Karpas-422 (cell line): ENCODE results near the gene CPNE5. TPM values are rescaled to one million over a fixed set of nuclear protein-coding genes. Genes with fewer than 3 reads are reported as not detected.

Experiments
- DNase-seq: peaks from one replicate; pipeline ENCODE4 v3.0.0-alpha.2; 2015
- H2AFZ ChIP-seq: fragments of 200-600 bp; sonication (generic); 2 replicates; pipeline ENCODE4 v1.6.1; 2014; ENCODE audit warnings: antibody characterized with exemption, low read length, mixed read lengths
- H3K27ac ChIP-seq: fragments of 200-600 bp; sonication (generic); 2 replicates; pipeline ENCODE4 v1.5.1; 2014; ENCODE audit warnings: mild to moderate bottlenecking, low read length, moderate library complexity
- H3K27me3 ChIP-seq: fragments of 200-600 bp; sonication (generic); 2 replicates; pipeline ENCODE4 v1.6.1; 2014; ENCODE audit warnings: low read length, mixed read lengths
- H3K36me3 ChIP-seq: fragments of 200-600 bp; sonication (generic); 2 replicates; pipeline ENCODE4 v1.6.1; 2014; ENCODE audit warnings: low read length, mixed read lengths; ENCODE audit not compliant: insufficient read depth
- H3K4me1 ChIP-seq: fragments of 200-600 bp; sonication (generic); 2 replicates; pipeline ENCODE4 v1.6.1; 2014; ENCODE audit warnings: mild to moderate bottlenecking, low read length, mixed read lengths
- H3K4me2 ChIP-seq: fragments of 200-600 bp; sonication (generic); 2 replicates; pipeline ENCODE4 v1.6.1; 2014; ENCODE audit warnings: low read length, low read depth, mild to moderate bottlenecking; ENCODE audit not compliant: poor library complexity, severe bottlenecking
- H3K4me3 ChIP-seq: fragments of 200-600 bp; sonication (generic); 2 replicates; pipeline ENCODE4 v1.5.1; 2014; ENCODE audit warnings: mild to moderate bottlenecking, antibody characterized with exemption, low read length, mixed read lengths
- H3K79me2 ChIP-seq: fragments of 200-600 bp; sonication (generic); 2 replicates; pipeline ENCODE4 v1.6.1; 2014; ENCODE audit warnings: mild to moderate bottlenecking, low read length, mixed read lengths
- H3K9ac ChIP-seq: fragments of 200-600 bp; sonication (generic); 2 replicates; pipeline ENCODE4 v1.6.0; 2014; ENCODE audit warnings: low read length
- H3K9me2 ChIP-seq: fragments of 200-600 bp; sonication (generic), shearing (Covaris generic); replicated peaks from 2 replicates; pipeline ENCODE4 v1.6.0; 2014; ENCODE audit warnings: mild to moderate bottlenecking, low read length, moderate library complexity; ENCODE audit not compliant: insufficient read depth
- H3K9me3 ChIP-seq: fragments of 300-700, 200-600 bp; sonication (generic); 2 replicates; pipeline ENCODE4 v1.6.1; 2014; ENCODE audit warnings: low read length, mixed read lengths
- H4K20me1 ChIP-seq: fragments of 200-600 bp; sonication (generic); 2 replicates; pipeline ENCODE4 v1.6.1; 2014; ENCODE audit warnings: mild to moderate bottlenecking, antibody characterized with exemption, low read length, low read depth; ENCODE audit not compliant: insufficient read depth
- total RNA-seq: library from RNA; depleted of rRNA; stranded (reverse); fragments of >200 nt; shearing (Covaris generic); gene quantifications from 2 replicates; pipeline ENCODE4 v1.2.3, GENCODE V29; 2014; ENCODE audit warnings: low replicate concordance

Gene CPNE5
- total RNA-seq, 1 experiment from 2014 or later = 0.63 TPM

DNA sequence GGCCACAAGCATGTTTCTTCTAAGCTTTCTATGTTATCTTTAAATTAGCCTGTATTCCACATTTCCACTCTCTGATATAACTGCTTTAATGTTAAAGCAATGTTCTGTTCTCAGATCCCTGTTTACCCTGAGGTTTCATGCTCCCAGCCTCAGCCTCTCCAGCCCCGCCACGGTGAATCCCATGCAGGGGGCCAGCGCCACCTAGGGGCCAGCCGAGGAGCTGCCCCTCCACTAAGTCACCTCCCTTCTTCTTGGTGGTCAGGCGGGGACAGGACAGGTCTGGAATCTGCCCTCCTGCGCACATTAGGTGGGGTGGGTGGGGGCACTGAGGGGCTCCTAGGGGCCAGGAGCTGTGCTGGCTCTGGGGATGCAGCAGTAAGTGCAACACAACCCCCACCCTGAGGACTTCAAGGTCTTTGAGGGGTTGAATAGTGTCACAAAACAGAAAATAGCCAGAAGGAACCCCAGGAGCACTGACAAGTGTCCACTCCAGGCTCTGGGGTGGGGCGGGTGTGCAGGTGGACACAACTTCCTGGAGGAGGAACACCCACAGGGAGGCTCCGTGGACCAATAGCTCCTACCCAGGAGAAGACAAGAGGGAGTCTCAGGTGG, 80.0 kb downstream of the CPNE5 start:
- peak; percentile 90 for DNase-seq
- Histone ChIP-seq H3K4me3 (no peak overlapping the region), H3K4me1 (peaks cover 45% of the 10 kb centered on the region), H3K79me2 (no peaks in the 10 kb centered on the region), H2AFZ (no peak overlapping the region), H3K27ac (no peak overlapping the region), H3K9me2 (no peaks in the 10 kb centered on the region), H3K4me2 (no peak overlapping the region), H3K9ac (no peak overlapping the region), H3K36me3 (no peaks in the 10 kb centered on the region), H3K9me3 (no peaks in the 10 kb centered on the region), H3K27me3 (no peaks in the 10 kb centered on the region), H4K20me1 (no peaks in the 10 kb centered on the region)

DNA sequence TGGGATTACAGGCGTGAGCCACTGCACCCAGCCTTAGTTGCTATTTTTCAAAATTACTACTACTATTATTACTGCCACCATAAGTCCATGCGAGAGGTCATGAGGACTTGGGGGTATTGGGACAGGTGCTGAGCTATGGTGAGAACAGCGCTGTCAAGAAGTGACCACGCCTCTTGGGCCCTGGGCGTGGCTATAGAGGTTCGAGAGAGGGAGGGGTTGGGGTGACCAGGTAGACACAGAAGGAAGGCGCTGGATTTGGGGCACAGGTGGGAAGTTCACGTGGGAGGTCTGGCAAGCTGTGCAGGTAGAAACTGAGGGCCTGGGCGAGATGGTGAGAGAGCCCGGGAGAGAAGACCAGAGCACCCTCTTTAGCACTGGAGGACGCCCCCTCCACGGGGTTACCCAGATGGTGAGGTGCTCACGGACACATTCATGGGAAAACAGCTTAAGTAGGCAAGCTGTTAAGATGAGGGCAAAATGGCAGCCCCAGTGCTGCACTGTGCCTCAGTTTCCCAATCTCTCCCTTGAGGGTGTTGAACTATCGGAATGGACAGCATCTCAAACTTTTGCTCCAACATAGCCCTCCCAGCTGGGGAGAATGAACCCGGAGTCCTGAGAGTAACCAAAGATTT, 80.6 kb downstream of the CPNE5 start:
- DNase-seq = peak; percentile 61
- Histone ChIP-seq H3K4me2 (no peak overlapping the region), H3K4me1 (peaks cover 51% of the 10 kb centered on the region)

GRCh38 chr6:36757943-36758508, 81.2 kb downstream of the CPNE5 start:
- Histone ChIP-seq H3K9me3 (no peaks in the 10 kb centered on the region), H3K27ac (no peak overlapping the region), H3K36me3 (no peaks in the 10 kb centered on the region), H3K27me3 (no peaks in the 10 kb centered on the region), H4K20me1 (no peaks in the 10 kb centered on the region), H3K4me1 (peaks cover 57% of the 10 kb centered on the region), H2AFZ (no peak overlapping the region), H3K4me3 (no peak overlapping the region), H3K79me2 (no peaks in the 10 kb centered on the region), H3K4me2 (peak overlapping the region; percentile 59), H3K9ac (0 out of 2 replicates have a peak overlapping the region, but pooled peaks have one; percentile 2), H3K9me2 (no peaks in the 10 kb centered on the region)
- no peak for DNase-seq

More for the DNA sequence above, 80.6 kb downstream of the CPNE5 start:
- Histone ChIP-seq H3K4me3 (no peak overlapping the region), H3K27me3 (no peaks in the 10 kb centered on the region), H3K36me3 (no peaks in the 10 kb centered on the region), H3K27ac (no peak overlapping the region), H3K79me2 (no peaks in the 10 kb centered on the region), H3K9ac (no peak overlapping the region), H2AFZ (no peak overlapping the region), H4K20me1 (no peaks in the 10 kb centered on the region), H3K9me3 (no peaks in the 10 kb centered on the region), H3K9me2 (no peaks in the 10 kb centered on the region)

- H2AFZ ChIP-seq = no peak overlapping the region
Observed at GRCh38 chr6:36757206-36757605, 82.0 kb downstream of the CPNE5 start.

DNA sequence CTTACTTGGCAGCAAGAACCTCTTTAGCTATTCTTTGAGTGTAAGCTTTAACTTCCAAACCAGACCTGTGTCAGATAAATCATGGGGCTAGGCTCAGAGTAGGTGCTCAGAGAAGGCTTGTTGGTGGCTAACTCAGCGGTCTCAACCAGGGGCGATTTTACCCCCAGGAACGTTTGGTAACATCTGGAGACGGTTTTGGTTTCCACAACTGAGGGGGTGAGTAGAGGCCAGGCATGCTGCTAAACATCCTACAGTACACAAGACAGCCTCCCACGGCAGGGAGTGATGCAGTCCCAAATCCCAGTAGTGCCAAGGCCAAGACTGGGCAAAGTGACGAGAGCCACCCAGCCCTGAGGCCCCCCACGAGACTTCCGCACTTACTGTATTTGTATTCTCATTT, 82.5 kb downstream of the CPNE5 start:
- H2AFZ ChIP-seq = no peak overlapping the region
- peaks cover 65% of the 10 kb centered on the region for H3K4me1 ChIP-seq
- H4K20me1 ChIP-seq = no peaks in the 10 kb centered on the region
- H3K27ac ChIP-seq = no peak overlapping the region
- H3K9me3 ChIP-seq = no peaks in the 10 kb centered on the region
- no peak for DNase-seq
- H3K79me2 ChIP-seq = no peaks in the 10 kb centered on the region
- H3K9me2 ChIP-seq = no peaks in the 10 kb centered on the region
- peak overlapping the region; percentile 22; the same call in 1 of the 2 replicates for H3K9ac ChIP-seq
- H3K4me3 ChIP-seq = peak overlapping the region; percentile 38; the same call in 1 of the 2 replicates
- no peaks in the 10 kb centered on the region for H3K27me3 ChIP-seq
- peak overlapping the region; percentile 59 for H3K4me2 ChIP-seq
- H3K36me3 ChIP-seq = no peaks in the 10 kb centered on the region

More at GRCh38 chr6:36757206-36757605, 82.0 kb downstream of the CPNE5 start:
- Histone ChIP-seq H3K4me3 (peak overlapping the region; percentile 38; the same call in 1 of the 2 replicates), H3K27ac (no peak overlapping the region; the same call in 1 of the 2 replicates), H3K4me2 (peak overlapping the region; percentile 59), H3K79me2 (no peaks in the 10 kb centered on the region), H3K27me3 (no peaks in the 10 kb centered on the region), H3K9me2 (no peaks in the 10 kb centered on the region), H3K4me1 (peaks cover 65% of the 10 kb centered on the region), H4K20me1 (no peaks in the 10 kb centered on the region), H3K36me3 (no peaks in the 10 kb centered on the region), H3K9ac (peak overlapping the region; percentile 22; the same call in 1 of the 2 replicates), H3K9me3 (no peaks in the 10 kb centered on the region)
- DNase-seq = peak; percentile 85

DNA sequence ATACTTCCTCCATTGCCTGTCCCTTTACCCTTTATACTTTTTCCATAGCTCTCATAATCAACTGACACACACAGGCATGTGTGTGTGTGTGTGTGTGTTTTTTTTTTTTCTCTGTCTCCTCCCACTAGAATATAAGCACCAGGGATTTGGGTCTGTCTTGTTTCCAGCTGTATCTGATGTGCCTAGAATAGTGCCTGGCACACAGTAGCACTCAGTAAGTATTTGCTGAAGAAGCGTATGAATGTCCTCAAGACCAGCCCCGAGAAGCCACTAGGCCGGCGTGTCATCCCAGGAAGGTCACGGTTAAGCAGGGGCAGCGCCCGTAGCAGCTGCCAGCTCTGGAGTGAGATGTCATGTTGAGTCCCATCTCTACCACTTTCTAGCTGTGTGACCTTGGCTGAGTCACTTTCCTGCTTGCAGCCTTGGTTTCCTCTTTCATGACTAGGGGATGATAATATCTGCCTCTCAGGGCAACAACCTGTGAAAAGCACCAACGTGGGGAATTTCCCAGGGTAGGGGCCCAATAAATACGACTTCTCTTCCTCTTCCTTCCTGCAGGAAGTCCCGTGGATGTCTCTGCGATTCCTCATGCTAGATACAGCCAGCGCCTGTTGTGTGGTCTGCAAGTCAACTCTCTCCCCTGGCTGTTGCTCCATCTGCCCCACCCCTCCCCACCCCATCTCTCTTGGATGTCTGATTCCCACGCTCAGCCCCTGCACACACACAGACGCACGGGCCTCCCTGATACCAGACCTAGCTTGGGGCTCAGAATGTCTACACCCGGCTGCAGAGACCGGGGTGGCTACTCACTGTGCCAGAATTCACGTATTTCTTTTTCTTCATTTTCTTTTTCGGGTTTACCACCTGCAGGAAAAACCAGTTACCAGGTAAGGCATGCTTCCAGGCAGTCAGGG, 83.6 kb downstream of the CPNE5 start:
- Histone ChIP-seq H3K4me2 (no peak overlapping the region), H3K9ac (no peak overlapping the region), H2AFZ (no peak overlapping the region), H4K20me1 (no peaks in the 10 kb centered on the region), H3K4me1 (peaks cover 65% of the 10 kb centered on the region), H3K9me3 (no peaks in the 10 kb centered on the region), H3K9me2 (no peaks in the 10 kb centered on the region), H3K27ac (no peak overlapping the region), H3K79me2 (no peaks in the 10 kb centered on the region), H3K36me3 (no peaks in the 10 kb centered on the region), H3K27me3 (no peaks in the 10 kb centered on the region), H3K4me3 (no peak overlapping the region)
- DNase-seq = no peak

DNA sequence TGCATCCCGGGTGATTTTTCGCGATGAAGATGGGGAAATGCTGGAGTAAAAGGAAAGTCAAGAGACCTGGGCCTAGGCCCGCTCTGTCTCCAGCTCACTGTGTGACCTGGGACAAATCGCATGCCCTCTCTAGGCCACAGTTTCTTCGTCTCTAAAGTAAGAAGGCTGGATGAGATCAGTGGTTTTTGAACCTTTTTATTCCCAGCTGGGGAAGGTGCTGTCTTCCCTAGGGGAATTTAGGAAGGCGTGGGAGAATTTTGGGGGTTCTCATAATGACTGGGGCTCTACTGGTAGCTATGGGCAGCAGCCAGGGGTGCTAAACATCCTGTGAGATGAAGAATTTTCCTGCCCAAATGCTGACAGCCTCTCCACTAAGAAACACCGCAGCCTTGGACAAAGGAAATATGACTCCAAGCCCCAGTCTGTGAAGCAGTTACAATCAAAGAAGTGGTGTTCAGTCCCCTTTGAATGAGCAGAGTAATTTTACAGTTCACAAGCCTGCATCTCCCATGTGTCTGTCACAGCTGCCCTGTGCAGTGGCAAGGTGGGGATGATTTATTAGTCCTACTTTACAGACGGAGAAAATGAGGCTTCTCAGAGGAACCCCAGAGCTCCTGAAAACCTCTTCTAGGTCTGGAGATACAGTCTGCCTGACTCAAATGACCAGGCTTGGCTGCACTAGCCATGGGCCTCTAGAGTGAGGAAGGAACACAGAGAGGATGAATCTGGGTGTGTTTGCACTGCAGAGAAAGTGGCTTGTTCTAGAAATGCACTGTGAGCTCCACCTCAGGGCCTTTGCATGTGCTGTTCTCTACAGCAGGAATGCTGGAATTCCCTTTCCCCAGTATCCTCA, 84.4 kb downstream of the CPNE5 start:
- Histone ChIP-seq H3K4me1 (peaks cover 65% of the 10 kb centered on the region), H3K9me2 (no peaks in the 10 kb centered on the region), H3K79me2 (no peaks in the 10 kb centered on the region), H3K9me3 (no peaks in the 10 kb centered on the region), H2AFZ (no peak overlapping the region), H3K9ac (no peak overlapping the region), H3K36me3 (no peaks in the 10 kb centered on the region), H3K4me3 (no peak overlapping the region), H4K20me1 (no peaks in the 10 kb centered on the region), H3K4me2 (no peak overlapping the region), H3K27ac (no peak overlapping the region), H3K27me3 (no peaks in the 10 kb centered on the region)
- no peak for DNase-seq
